ENCODE results near the gene HAAO.
"Not testable (repeated sequence)": the region's sequence is repeated elsewhere in the genome, so short reads cannot be mapped to it uniquely, and the experiment has no call there.

HAAO gene

GRCh38 chr2:42792583-42793333, at the start of gene HAAO:
Gene HAAO, minus strand, starts transcription at chr2:42792583. Its CDS starts 47 bp downstream, at chr2:42792536.
- no peak for DNase-seq (ENCODE audit: low read depth)

GRCh38 chr2:42841344-42841743, 49.0 kb upstream of the HAAO start:
- DNase-seq (ENCODE audit: low read depth), result no peak

- DNase-seq (ENCODE audit: low read depth), result no peak
Measured at GRCh38 chr2:42840760-42841159, 48.4 kb upstream of the HAAO start.

GRCh38 chr2:42839809-42840501, 47.6 kb upstream of the HAAO start:
- no peak for DNase-seq (ENCODE audit: low read depth)

GRCh38 chr2:42838133-42838532, 45.8 kb upstream of the HAAO start:
- DNase-seq (ENCODE audit: low read depth), result no peak

GRCh38 chr2:42835577-42836371, 43.4 kb upstream of the HAAO start:
- DNase-seq (ENCODE audit: low read depth), result peak; percentile 99

GRCh38 chr2:42834161-42834560, 41.8 kb upstream of the HAAO start:
- DNase-seq (ENCODE audit: low read depth), result no peak

GRCh38 chr2:42832289-42832634, 39.9 kb upstream of the HAAO start:
- no peak for DNase-seq (ENCODE audit: low read depth)

GRCh38 chr2:42831575-42832288, 39.3 kb upstream of the HAAO start:
- not testable (repeated sequence) for DNase-seq (ENCODE audit: low read depth)

- no peak for DNase-seq (ENCODE audit: low read depth)
Measured at GRCh38 chr2:42830922-42831574, 38.7 kb upstream of the HAAO start.

- no peak for DNase-seq (ENCODE audit: low read depth)
Measured at GRCh38 chr2:42829671-42830440, 37.5 kb upstream of the HAAO start.

- DNase-seq (ENCODE audit: low read depth), result peak; percentile 49
Measured at GRCh38 chr2:42828487-42829425, 36.4 kb upstream of the HAAO start.

GRCh38 chr2:42827647-42828486, 35.5 kb upstream of the HAAO start:
- peak; percentile 62 for DNase-seq (ENCODE audit: low read depth)

- DNase-seq (ENCODE audit: low read depth), result no peak
Measured at GRCh38 chr2:42826231-42826630, 33.8 kb upstream of the HAAO start.

GRCh38 chr2:42824454-42824807, 32.0 kb upstream of the HAAO start:
- DNase-seq (ENCODE audit: low read depth), result no peak

GRCh38 chr2:42823744-42824453, 31.5 kb upstream of the HAAO start:
- DNase-seq (ENCODE audit: low read depth), result no peak

GRCh38 chr2:42819160-42819559, 26.8 kb upstream of the HAAO start:
- no peak for DNase-seq (ENCODE audit: low read depth)

GRCh38 chr2:42815726-42816125, 23.3 kb upstream of the HAAO start:
- DNase-seq (ENCODE audit: low read depth), result no peak

Data from amniotic epithelial cell (primary cell).